HepG2 (cell line): ENCODE results near the gene SUPV3L1. TPM values are rescaled to one million over a fixed set of nuclear protein-coding genes. Genes with fewer than 3 reads are reported as not detected.

ENCODE experiments used
- GFI1 ChIP-seq: sonication (generic); formaldehyde crosslinking; IDR thresholded peaks from 2 replicates; pipeline ENCODE4 v1.5.0; 2020; ENCODE audit warnings: missing genetic modification reagents, mild to moderate bottlenecking, borderline replicate concordance
- HNRNPL ChIP-seq: fragments of 200-400 bp; formaldehyde crosslinking; IDR thresholded peaks from 2 replicates; pipeline ENCODE4 v1.6.1; 2017; ENCODE audit warnings: mild to moderate bottlenecking, low read depth, low read length
- KDM6A ChIP-seq: IDR thresholded peaks from 2 replicates; pipeline ENCODE4 v1.6.1; 2016; ENCODE audit warnings: low read depth
- MNT ChIP-seq: fragments of 450-650 bp; IDR thresholded peaks from 2 replicates; pipeline ENCODE4 v1.6.1; 2016
- NFE2L1 ChIP-seq: sonication (generic); formaldehyde crosslinking; IDR thresholded peaks from 2 replicates; pipeline ENCODE4 v1.4.0; 2020; ENCODE audit warnings: missing genetic modification reagents, mild to moderate bottlenecking, borderline replicate concordance
- PTBP1 ChIP-seq: fragments of 200-400 bp; formaldehyde crosslinking; IDR thresholded peaks from 2 replicates; pipeline ENCODE4 v1.6.1; 2018; ENCODE audit warnings: low read length, low read depth; ENCODE audit not compliant: poor library complexity, severe bottlenecking
- RORA ChIP-seq: sonication (generic); formaldehyde crosslinking; IDR thresholded peaks from 2 replicates; pipeline ENCODE4 v1.5.0; 2020; ENCODE audit warnings: mild to moderate bottlenecking, missing genetic modification reagents, moderate library complexity
- SMARCE1 ChIP-seq: fragments of 450-650 bp; IDR thresholded peaks from 2 replicates; pipeline ENCODE4 v1.6.1; 2017; ENCODE audit warnings: borderline replicate concordance
- ZNF234 ChIP-seq: sonication (generic); formaldehyde crosslinking; conservative IDR thresholded peaks from 2 replicates; pipeline ENCODE4 v1.5.1; 2020; ENCODE audit warnings: mild to moderate bottlenecking, missing genetic modification reagents
- ZNF441 ChIP-seq: sonication (generic); formaldehyde crosslinking; IDR thresholded peaks from 2 replicates; pipeline ENCODE4 v1.7.0; 2021; ENCODE audit warnings: missing genetic modification reagents, borderline replicate concordance
- ZNF460 ChIP-seq: sonication (generic); formaldehyde crosslinking; IDR thresholded peaks from 2 replicates; pipeline ENCODE4 v1.5.1; 2020; ENCODE audit warnings: missing genetic modification reagents, mild to moderate bottlenecking, borderline replicate concordance
- ZNF556 ChIP-seq: sonication (generic); formaldehyde crosslinking; IDR thresholded peaks from 2 replicates; pipeline ENCODE4 v1.4.0; 2020; ENCODE audit warnings: mild to moderate bottlenecking, missing genetic modification reagents, borderline replicate concordance
- ZNF569 ChIP-seq: sonication (generic); formaldehyde crosslinking; IDR thresholded peaks from 2 replicates; pipeline ENCODE4 v1.5.0; 2020; ENCODE audit warnings: mild to moderate bottlenecking, missing genetic modification reagents, moderate library complexity, borderline replicate concordance
- ZNF724P ChIP-seq: sonication (generic); formaldehyde crosslinking; IDR thresholded peaks from 2 replicates; pipeline ENCODE4 v1.8.0; 2022; ENCODE audit warnings: missing genetic modification reagents, borderline replicate concordance
- ZNF768 ChIP-seq: sonication (generic); formaldehyde crosslinking; IDR thresholded peaks from 2 replicates; pipeline ENCODE4 v1.4.0; 2020; ENCODE audit warnings: missing genetic modification reagents
- polyA plus RNA-seq, 8 experiments: library from polyadenylated mRNA; depleted of rRNA in 3 of 8; stranded (reverse) in 7 of 8; unstranded in 1 of 8; fragments of >200 nt; fragmentation: Illumina TruSeq in 4 of 8; extraction: Trizol in 4 of 8; gene quantifications; 2 replicates each; pipeline versions ENCODE4 v1.2.1 to v1.2.3, GENCODE V29; 2011 to 2016; ENCODE audit warnings: low read depth in 4 of 8, missing spikeins in 1 of 8, mixed read lengths in 1 of 8; ENCODE audit not compliant: insufficient read depth in 1 of 8
- total RNA-seq, 5 experiments: library from RNA; depleted of rRNA; stranded (reverse); fragments of >200 nt; fragmentation: Illumina TruSeq; extraction: Trizol; gene quantifications; 2 replicates each; pipeline ENCODE4 v1.2.3, GENCODE V29; 2016; ENCODE audit warnings: low read depth in 1 of 5
- TF ChIP-seq, protein P1 (sequence below): sonication (generic); formaldehyde crosslinking; IDR thresholded peaks from 2 replicates; pipeline ENCODE4 v1.4.0; 2020; ENCODE audit warnings: missing genetic modification reagents, borderline replicate concordance
- TF ChIP-seq, protein P2 (sequence below): sonication (generic); formaldehyde crosslinking; IDR thresholded peaks from 2 replicates; pipeline ENCODE4 v1.4.0; 2020; ENCODE audit warnings: missing genetic modification reagents
- TF ChIP-seq, protein P3 (sequence below): sonication (generic); formaldehyde crosslinking; IDR thresholded peaks from 2 replicates; pipeline ENCODE4 v1.4.0; 2020; ENCODE audit warnings: missing genetic modification reagents

The SUPV3L1 gene
- total and polyA plus RNA-seq, 2 of the 13 experiments (the other 11 are each of a cell fraction or from before 2014, with no cell fraction given) = 28.8 to 45.7 TPM

DNA sequence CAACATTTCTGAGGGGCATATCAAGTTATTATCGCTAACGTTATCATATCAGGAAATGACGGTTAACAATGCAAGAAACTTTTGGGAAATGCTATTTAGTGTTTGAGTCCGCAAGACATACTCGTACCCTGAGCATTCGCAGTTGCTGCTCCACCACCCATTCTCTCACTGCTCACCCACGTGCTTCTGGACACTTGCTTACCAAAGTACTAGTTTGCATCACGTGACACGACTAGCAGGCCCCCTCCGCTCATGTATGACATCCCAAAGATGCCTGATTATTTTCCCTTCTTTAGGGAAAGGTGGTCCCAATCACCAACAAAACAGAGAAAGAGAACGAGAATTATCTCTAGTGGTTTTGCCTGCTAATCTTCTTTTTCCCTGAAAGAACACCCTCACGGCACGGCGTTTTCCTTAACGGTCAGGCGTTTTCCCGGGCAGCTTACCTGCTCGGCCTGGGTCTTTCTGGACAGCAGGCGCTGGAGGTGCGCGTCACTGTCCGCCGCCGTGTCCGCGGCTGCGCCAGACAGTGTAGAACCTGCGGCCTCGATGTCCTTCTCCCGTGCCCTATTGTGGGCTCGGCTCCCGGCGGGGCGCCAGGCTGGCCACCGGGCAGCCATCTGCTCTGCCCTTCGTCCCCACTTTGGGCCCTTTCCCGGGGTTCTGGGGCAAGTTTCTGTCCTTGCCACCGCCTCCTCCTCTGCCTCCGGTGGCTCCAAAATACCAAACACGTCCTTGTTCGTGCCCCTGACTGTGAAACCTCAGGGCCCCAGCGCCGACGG lies at the start of gene SUPV3L1 (continued):
- TF ChIP-seq, protein P1, sequence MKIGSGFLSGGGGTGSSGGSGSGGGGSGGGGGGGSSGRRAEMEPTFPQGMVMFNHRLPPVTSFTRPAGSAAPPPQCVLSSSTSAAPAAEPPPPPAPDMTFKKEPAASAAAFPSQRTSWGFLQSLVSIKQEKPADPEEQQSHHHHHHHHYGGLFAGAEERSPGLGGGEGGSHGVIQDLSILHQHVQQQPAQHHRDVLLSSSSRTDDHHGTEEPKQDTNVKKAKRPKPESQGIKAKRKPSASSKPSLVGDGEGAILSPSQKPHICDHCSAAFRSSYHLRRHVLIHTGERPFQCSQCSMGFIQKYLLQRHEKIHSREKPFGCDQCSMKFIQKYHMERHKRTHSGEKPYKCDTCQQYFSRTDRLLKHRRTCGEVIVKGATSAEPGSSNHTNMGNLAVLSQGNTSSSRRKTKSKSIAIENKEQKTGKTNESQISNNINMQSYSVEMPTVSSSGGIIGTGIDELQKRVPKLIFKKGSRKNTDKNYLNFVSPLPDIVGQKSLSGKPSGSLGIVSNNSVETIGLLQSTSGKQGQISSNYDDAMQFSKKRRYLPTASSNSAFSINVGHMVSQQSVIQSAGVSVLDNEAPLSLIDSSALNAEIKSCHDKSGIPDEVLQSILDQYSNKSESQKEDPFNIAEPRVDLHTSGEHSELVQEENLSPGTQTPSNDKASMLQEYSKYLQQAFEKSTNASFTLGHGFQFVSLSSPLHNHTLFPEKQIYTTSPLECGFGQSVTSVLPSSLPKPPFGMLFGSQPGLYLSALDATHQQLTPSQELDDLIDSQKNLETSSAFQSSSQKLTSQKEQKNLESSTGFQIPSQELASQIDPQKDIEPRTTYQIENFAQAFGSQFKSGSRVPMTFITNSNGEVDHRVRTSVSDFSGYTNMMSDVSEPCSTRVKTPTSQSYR (CRISPR knock-in tag) = no peak
- TF ChIP-seq NFE2L1 (CRISPR knock-in tag) (no peak), ZNF724P (CRISPR knock-in tag) (0 out of 2 replicates have a peak, but pooled peaks have one; percentile 61), ZNF569 (CRISPR knock-in tag) (no peak), MNT (peak; percentile 99), ZNF768 (peak; percentile 45; the same call in 1 of the 2 replicates), ZNF234 (CRISPR knock-in tag) (no peak), ZNF460 (CRISPR knock-in tag) (no peak), ZNF556 (CRISPR knock-in tag) (no peak), GFI1 (CRISPR knock-in tag) (no peak), HNRNPL (no peak), SMARCE1 (no peak), KDM6A (CRISPR knock-in tag) (no peak), ZNF441 (CRISPR knock-in tag) (0 out of 2 replicates have a peak, but pooled peaks have one; percentile 1), PTBP1 (no peak), RORA (CRISPR knock-in tag) (no peak)
- TF ChIP-seq, protein P2, sequence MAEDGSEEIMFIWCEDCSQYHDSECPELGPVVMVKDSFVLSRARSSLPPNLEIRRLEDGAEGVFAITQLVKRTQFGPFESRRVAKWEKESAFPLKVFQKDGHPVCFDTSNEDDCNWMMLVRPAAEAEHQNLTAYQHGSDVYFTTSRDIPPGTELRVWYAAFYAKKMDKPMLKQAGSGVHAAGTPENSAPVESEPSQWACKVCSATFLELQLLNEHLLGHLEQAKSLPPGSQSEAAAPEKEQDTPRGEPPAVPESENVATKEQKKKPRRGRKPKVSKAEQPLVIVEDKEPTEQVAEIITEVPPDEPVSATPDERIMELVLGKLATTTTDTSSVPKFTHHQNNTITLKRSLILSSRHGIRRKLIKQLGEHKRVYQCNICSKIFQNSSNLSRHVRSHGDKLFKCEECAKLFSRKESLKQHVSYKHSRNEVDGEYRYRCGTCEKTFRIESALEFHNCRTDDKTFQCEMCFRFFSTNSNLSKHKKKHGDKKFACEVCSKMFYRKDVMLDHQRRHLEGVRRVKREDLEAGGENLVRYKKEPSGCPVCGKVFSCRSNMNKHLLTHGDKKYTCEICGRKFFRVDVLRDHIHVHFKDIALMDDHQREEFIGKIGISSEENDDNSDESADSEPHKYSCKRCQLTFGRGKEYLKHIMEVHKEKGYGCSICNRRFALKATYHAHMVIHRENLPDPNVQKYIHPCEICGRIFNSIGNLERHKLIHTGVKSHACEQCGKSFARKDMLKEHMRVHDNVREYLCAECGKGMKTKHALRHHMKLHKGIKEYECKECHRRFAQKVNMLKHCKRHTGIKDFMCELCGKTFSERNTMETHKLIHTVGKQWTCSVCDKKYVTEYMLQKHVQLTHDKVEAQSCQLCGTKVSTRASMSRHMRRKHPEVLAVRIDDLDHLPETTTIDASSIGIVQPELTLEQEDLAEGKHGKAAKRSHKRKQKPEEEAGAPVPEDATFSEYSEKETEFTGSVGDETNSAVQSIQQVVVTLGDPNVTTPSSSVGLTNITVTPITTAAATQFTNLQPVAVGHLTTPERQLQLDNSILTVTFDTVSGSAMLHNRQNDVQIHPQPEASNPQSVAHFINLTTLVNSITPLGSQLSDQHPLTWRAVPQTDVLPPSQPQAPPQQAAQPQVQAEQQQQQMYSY = no peak
- TF ChIP-seq, protein P3, sequence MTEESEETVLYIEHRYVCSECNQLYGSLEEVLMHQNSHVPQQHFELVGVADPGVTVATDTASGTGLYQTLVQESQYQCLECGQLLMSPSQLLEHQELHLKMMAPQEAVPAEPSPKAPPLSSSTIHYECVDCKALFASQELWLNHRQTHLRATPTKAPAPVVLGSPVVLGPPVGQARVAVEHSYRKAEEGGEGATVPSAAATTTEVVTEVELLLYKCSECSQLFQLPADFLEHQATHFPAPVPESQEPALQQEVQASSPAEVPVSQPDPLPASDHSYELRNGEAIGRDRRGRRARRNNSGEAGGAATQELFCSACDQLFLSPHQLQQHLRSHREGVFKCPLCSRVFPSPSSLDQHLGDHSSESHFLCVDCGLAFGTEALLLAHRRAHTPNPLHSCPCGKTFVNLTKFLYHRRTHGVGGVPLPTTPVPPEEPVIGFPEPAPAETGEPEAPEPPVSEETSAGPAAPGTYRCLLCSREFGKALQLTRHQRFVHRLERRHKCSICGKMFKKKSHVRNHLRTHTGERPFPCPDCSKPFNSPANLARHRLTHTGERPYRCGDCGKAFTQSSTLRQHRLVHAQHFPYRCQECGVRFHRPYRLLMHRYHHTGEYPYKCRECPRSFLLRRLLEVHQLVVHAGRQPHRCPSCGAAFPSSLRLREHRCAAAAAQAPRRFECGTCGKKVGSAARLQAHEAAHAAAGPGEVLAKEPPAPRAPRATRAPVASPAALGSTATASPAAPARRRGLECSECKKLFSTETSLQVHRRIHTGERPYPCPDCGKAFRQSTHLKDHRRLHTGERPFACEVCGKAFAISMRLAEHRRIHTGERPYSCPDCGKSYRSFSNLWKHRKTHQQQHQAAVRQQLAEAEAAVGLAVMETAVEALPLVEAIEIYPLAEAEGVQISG = peak; percentile 80
